K562 (cell line): ENCODE results near the gene ZNF692. TPM values are rescaled to one million over a fixed set of nuclear protein-coding genes. Genes with fewer than 3 reads are reported as not detected.

ENCODE experiments used
- ATAC-seq: fragments of 200-7000 bp; cut with Tn5 transposase; 3 replicates; pipeline ENCODE4 v1.9.1; 2020; ENCODE audit warnings: moderate library complexity
- BruUV-seq: library from RNA; stranded (reverse); fragments of 400-500 nt; replicated peaks from 2 replicates; lab custom pipeline; 2021; lab: Mats Ljungman, UMichigan
- CTCF ChIA-PET: fragments of 300-600 bp; formaldehyde crosslinking; extraction: SDS; loops from one replicate; lab custom pipeline; 2021; ENCODE audit warnings: low intra/inter-chr PET ratio; lab: Yijun Ruan, JAX
- POLR2A ChIA-PET: fragments of 300-600, 350-650 bp; sonication (Branson Sonifier 250); formaldehyde crosslinking; extraction: SDS; loops from one replicate; lab custom pipeline; 2021; ENCODE audit warnings: antibody characterized with exemption, inconsistent platforms; lab: Yijun Ruan, JAX
- DNase-seq, 4 experiments: peaks; one replicate each; pipeline versions ENCODE4 v3.0.0 to v3.0.0-alpha.2; 2011 to 2018; ENCODE audit warnings: low spot score in 3 of 4, mixed read lengths in 3 of 4; ENCODE audit errors: extremely low read depth in 1 of 4
- FAIRE-seq: peaks from 2 replicates; lab custom pipeline; 2011; peaks lifted over from hg19 to GRCh38; lab: Jason Lieb, UNC
- H2AFZ ChIP-seq: 2 replicates; pipeline ENCODE4 v1.6.0; 2011; ENCODE audit warnings: low read depth, low read length, control low read depth, inconsistent platforms
- H3K27ac ChIP-seq: fragments of 200-600 bp; 3 replicates; pipeline ENCODE4 v1.8.0; 2011; ENCODE audit warnings: low read depth, mild to moderate bottlenecking, control low read depth, inconsistent platforms, low read length, moderate library complexity, mixed read lengths; ENCODE audit errors: extremely low read depth
- H3K27me3 ChIP-seq, 2 experiments: fragments of 300-600 bp in 1 of 2; 2 replicates in 1 of 2; 3 replicates in 1 of 2; pipeline versions ENCODE4 v1.6.0 to v1.8.0; 2011; ENCODE audit warnings: inconsistent platforms in 2 of 2, low read length in 2 of 2, mild to moderate bottlenecking in 1 of 2, mixed read lengths in 1 of 2, moderate library complexity in 1 of 2; ENCODE audit not compliant: control insufficient read depth in 2 of 2, insufficient read depth in 2 of 2
- H3K36me3 ChIP-seq: fragments of 300-600 bp; 3 replicates; pipeline ENCODE4 v1.8.0; 2011; ENCODE audit warnings: mild to moderate bottlenecking, low read length, inconsistent platforms; ENCODE audit not compliant: control insufficient read depth, insufficient read depth
- H3K4me1 ChIP-seq, 2 experiments: fragments of 200-600 bp in 1 of 2; replicated peaks in 1 of 2; 2 replicates in 1 of 2; 3 replicates in 1 of 2; pipeline versions ENCODE4 v1.5.1 to v1.8.0; 2011; ENCODE audit warnings: inconsistent platforms in 2 of 2, low read length in 2 of 2, mild to moderate bottlenecking in 1 of 2, mixed read lengths in 1 of 2, moderate library complexity in 1 of 2; ENCODE audit not compliant: control insufficient read depth in 2 of 2, insufficient read depth in 2 of 2
- H3K4me2 ChIP-seq: 2 replicates; pipeline ENCODE4 v1.6.1; 2011; ENCODE audit warnings: low read length, control low read depth, inconsistent platforms, mixed read lengths; ENCODE audit not compliant: insufficient read depth
- H3K4me3 ChIP-seq: fragments of 200-600 bp; sonication (generic), shearing (Covaris generic); 2 replicates; pipeline ENCODE4 v1.5.1; 2016; ENCODE audit warnings: control low read depth, inconsistent platforms
- H3K79me2 ChIP-seq: fragments of 200-600 bp; 3 replicates; pipeline ENCODE4 v1.8.0; 2011; ENCODE audit warnings: low read length, inconsistent platforms; ENCODE audit not compliant: control insufficient read depth, insufficient read depth
- H3K9ac ChIP-seq, 2 experiments: 2 replicates each; pipeline versions ENCODE4 v1.6.0 to v1.6.1; 2011; ENCODE audit warnings: low read depth in 2 of 2, low read length in 2 of 2, control low read depth in 1 of 2, inconsistent platforms in 1 of 2, mild to moderate bottlenecking in 1 of 2, mixed read lengths in 1 of 2; ENCODE audit not compliant: insufficient read depth in 1 of 2
- H3K9me1 ChIP-seq: one replicate; pipeline ENCODE4 v1.6.0; 2011; ENCODE audit warnings: inconsistent platforms, mild to moderate bottlenecking, low read length, moderate library complexity; ENCODE audit not compliant: control insufficient read depth, insufficient read depth
- H3K9me3 ChIP-seq: replicated peaks from 2 replicates; pipeline ENCODE4 v1.5.1; 2011; ENCODE audit warnings: low read depth, low read length, inconsistent platforms; ENCODE audit not compliant: control insufficient read depth, insufficient read depth
- H4K20me1 ChIP-seq: replicated peaks from 2 replicates; pipeline ENCODE4 v1.6.1; 2011; ENCODE audit warnings: low read length, inconsistent platforms, mixed read lengths; ENCODE audit not compliant: control insufficient read depth, insufficient read depth
- BRF1 ChIP-seq: IDR thresholded peaks from 3 replicates; pipeline ENCODE4 v1.6.1; 2011; ENCODE audit warnings: borderline replicate concordance, mild to moderate bottlenecking; ENCODE audit not compliant: insufficient read length; ENCODE audit errors: extremely low read depth
- CBX8 ChIP-seq: fragments of 200-600 bp; sonication (generic); IDR thresholded peaks from 2 replicates; pipeline ENCODE4 v1.6.1; 2012; ENCODE audit warnings: borderline replicate concordance, mixed run types, low read depth, mild to moderate bottlenecking, moderate library complexity, mixed read lengths, low read length, control low read depth, inconsistent platforms; ENCODE audit not compliant: poor library complexity, severe bottlenecking; ENCODE audit errors: extremely low read depth
- EHMT2 ChIP-seq: fragments of 450-650 bp; IDR thresholded peaks from 2 replicates; pipeline ENCODE4 v1.6.1; 2018; ENCODE audit warnings: antibody characterized with exemption
- HLTF ChIP-seq: fragments of 450-650 bp; IDR thresholded peaks from 2 replicates; pipeline ENCODE4 v1.6.1; 2016
- HNRNPK ChIP-seq: fragments of 200-400 bp; formaldehyde crosslinking; IDR thresholded peaks from one replicate; pipeline ENCODE4 v1.6.1; 2018; ENCODE audit warnings: mild to moderate bottlenecking, low read depth, low read length; ENCODE audit not compliant: poor library complexity, severe bottlenecking
- POU5F1 ChIP-seq: fragments of 150-350 bp; IDR thresholded peaks from 2 replicates; pipeline ENCODE4 v1.6.1; 2014; ENCODE audit warnings: borderline replicate concordance, low read length, low read depth, mild to moderate bottlenecking; ENCODE audit not compliant: partially characterized antibody
- TAF1 ChIP-seq: IDR thresholded peaks from 2 replicates; pipeline ENCODE4 v1.6.1; 2011; ENCODE audit warnings: mild to moderate bottlenecking, low read length, moderate library complexity; ENCODE audit not compliant: insufficient read depth, control insufficient read depth, severe bottlenecking; ENCODE audit errors: extremely low read depth
- ZNF512 ChIP-seq: IDR thresholded peaks from 2 replicates; pipeline ENCODE4 v1.6.1; 2016; ENCODE audit warnings: missing genetic modification characterization, missing compliant biosample characterization
- WGBS: fragments of 100-300 bp; shearing (Covaris generic); methylation state at CpG from one replicate; pipeline ENCODE4 v1.1.6; 2016; ENCODE audit warnings: low coverage, mixed read lengths; ENCODE audit not compliant: insufficient coverage; ENCODE audit errors: missing lambda C conversion rate; 5-methylcytosine and 5-hydroxymethylcytosine counted together
- in situ Hi-C: fragments of 300-500 bp; cut with MboI; formaldehyde crosslinking; loops from 4 replicates; pipeline ENCODE4 v1.15.0; 2018; ENCODE audit warnings: inconsistent platforms, mixed read lengths
- intact Hi-C: fragments of 100-400 bp; cut with micrococcal nuclease; formaldehyde crosslinking; loops from 2 replicates; pipeline ENCODE4 v1.14.2; 2022
- polyA plus RNA-seq, 8 experiments: library from polyadenylated mRNA; depleted of rRNA in 4 of 8; stranded (reverse) in 5 of 8; unstranded in 3 of 8; fragments of >200 nt; fragmentation: Nextera tagmentation in 2 of 8; fragmentation: Illumina TruSeq in 1 of 8; extraction: Ambion mirVana in 2 of 8; extraction: Trizol in 1 of 8; gene quantifications; 2 replicates each; pipeline versions ENCODE4 v1.2.1 to v1.2.3, GENCODE V29; 2011 to 2014; ENCODE audit warnings: inconsistent platforms in 1 of 8, missing spikeins in 1 of 8
- total RNA-seq, 7 experiments: library from RNA; depleted of rRNA in 6 of 7; stranded (reverse); fragments of >200 nt in 6 of 7; fragmentation: Illumina TruSeq in 2 of 7; extraction: Trizol in 2 of 7; gene quantifications; 2 replicates each; pipeline versions ENCODE4 v1.2.1 to v1.2.3, GENCODE V29; 2011 to 2021; ENCODE audit warnings: low replicate concordance in 1 of 7

ZNF692 gene
- total and polyA plus RNA-seq, 9 of the 15 experiments (the other 6 are each of a cell fraction or from before 2014, with no cell fraction given): 8.4 to 143 (median 55.9) TPM

- no peak for TF ChIP-seq TAF1
- no peak for TF ChIP-seq HNRNPK
- no peak for TF ChIP-seq ZNF512
- TF ChIP-seq BRF1: no peak
- no peak for TF ChIP-seq EHMT2
- TF ChIP-seq POU5F1: no peak
- no peak for TF ChIP-seq CBX8
- TF ChIP-seq HLTF: no peak
- H3K9me1 ChIP-seq: no peaks in the 10 kb centered on the region
- WGBS: 91% methylated on average over 5 of the region's 7 CpGs
- DNase-seq (peak in 1 of 4 experiments; percentile 3), FAIRE-seq (no peak), ATAC-seq (no peak)
- no peak overlapping the region for H2AFZ ChIP-seq
- no peak overlapping the region for H3K4me3 ChIP-seq
- peaks cover 5% of the 10 kb centered on the region; the same call in 1 of the 2 replicates for H4K20me1 ChIP-seq
- in situ Hi-C loops (no loop called here), intact Hi-C loops (no loop called here)
- POLR2A ChIA-PET: interaction anchor here (0.6 to 3.9 kb wide), 4 partner anchors 9 to 120 kb away, joined by 3 to 14 read pairs (median 4); partner anchors contain the start of gene ZNF672
- peaks cover 51% of the 10 kb centered on the region for H3K79me2 ChIP-seq
- H3K27ac ChIP-seq: no peak overlapping the region
- CTCF ChIA-PET: no interaction called here
- H3K4me1 ChIP-seq: peaks cover 12 to 22% of the 10 kb centered on the region in 2 experiments; a peak in 4 of 5 replicates
- H3K9ac ChIP-seq: peak overlapping the region in 1 of 2 experiments; percentile 10; a peak in 1 of 4 replicates
- H3K9me3 ChIP-seq: no peaks in the 10 kb centered on the region
- H3K4me2 ChIP-seq: no peak overlapping the region
- H3K27me3 ChIP-seq: no peaks in the 10 kb centered on the region
- H3K36me3 ChIP-seq: peaks cover 65% of the 10 kb centered on the region; the same call in 2 of the 3 replicates
- BruUV-seq: no TSS peak
Measured at GRCh38 chr1:248821641-248822040, 37.2 kb downstream of the ZNF692 start.
